NCI-H446 (cell line): Measurements from ENCODE around the gene MAP1B.

ENCODE experiments used
- DNase-seq, 2 experiments: peaks; one replicate each; lab custom pipeline; 2025; lab: John Stamatoyannopoulos, UW

MAP1B gene

GRCh38 chr5:72096602-72097188 is 10.6 kb upstream of the MAP1B start:
- DNase-seq = no peak

GRCh38 chr5:72101828-72102227 is 5.4 kb upstream of the MAP1B start:
- no peak for DNase-seq

DNA sequence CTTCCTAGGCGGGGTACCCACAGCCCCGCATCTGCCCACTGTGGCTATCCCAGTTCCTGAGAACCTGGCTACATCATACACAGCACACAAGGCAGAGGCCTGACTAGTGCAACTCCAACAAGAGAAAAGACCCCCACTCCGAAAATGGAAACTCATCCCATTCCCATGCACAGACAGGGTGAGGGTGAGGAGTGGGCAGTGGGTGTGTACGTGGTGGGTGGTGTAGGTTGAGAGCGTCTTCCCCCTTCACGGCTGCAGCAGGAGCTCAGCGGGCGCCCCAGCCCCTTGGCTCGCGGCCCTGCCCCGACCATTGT is 501 bp upstream of the MAP1B start:
- DNase-seq = no peak

GRCh38 chr5:72107901-72108201 is 576 bp downstream of the MAP1B start:
- no peak for DNase-seq

DNA sequence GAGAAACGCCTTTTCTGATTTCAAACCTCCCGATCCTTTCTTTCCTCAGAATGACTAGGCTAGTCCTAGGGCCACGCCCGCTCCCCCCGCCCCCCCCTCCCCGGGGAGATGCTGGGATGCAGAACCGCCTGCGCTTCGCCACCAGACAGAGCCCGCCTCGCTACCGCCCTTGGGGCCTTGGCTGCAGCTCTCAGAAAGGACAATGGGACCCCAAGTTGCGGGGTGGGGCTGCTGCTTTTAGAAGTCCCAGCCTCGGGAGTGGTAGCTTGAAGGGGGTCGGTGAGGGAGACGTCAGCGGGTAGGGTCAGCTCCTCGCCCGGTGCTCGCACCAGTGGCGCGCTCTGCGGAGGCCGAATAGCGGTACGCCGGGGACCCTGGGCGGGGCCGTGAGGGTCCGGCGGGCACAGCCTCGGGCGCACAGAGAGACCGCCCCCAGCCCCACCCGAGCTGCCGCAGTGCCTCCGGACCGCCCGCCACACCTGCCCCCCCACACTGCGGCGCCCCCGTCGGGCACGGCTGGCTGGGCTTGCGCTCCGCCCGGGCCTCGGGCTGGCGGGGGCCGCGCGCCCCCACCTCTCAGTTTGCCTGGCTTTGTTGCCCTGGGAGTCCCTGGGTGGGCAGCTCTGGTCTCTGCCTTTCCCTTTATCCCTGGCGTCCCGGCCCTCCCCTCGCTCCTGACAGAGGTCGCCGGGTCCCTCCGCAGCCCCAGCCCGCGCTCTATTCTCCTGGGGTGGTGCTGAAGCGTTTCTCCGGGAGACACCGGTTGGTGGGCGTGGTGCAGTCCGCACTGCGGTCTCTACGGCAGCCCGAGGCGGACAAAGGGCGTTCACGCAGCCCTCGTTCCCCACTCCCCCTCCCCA is 1.2 kb downstream of the MAP1B start:
- DNase-seq = peak; percentile 17 to 52

GRCh38 chr5:72109062-72109411 is 1.8 kb downstream of the MAP1B start:
- DNase-seq = no peak

- DNase-seq = peak; percentile 27 to 50
Measured at GRCh38 chr5:72109625-72110024, 2.4 kb downstream of the MAP1B start.

DNA sequence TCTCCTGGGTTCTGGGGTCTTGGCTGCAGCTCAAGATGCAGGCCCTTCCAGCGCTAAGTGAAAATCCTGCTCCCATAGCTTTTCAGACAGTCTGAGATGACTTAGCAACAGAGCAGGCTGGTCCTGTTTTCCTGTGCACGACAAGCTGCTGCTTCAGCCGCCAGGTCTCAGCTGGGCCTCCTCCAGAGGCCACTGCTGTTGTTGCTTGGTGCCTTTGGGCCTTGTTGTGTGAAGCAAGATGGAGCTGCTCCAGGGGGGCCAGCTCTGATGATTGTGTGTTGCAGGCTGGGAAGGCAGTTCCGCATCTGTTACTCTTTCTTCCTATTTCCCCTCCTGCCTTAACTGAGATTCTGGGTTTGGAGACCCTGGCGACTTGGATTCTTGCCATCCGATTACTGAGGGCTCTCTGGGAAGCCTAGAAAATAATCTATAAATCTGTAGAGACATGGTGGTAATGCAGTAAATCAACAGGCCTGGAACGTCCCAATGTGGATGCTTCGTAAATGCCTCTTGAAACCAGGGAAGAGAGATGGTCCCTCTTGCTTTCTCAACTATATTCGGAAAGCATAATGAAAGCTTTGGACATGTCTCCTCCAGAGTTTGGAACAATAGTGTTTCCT is 3.2 kb downstream of the MAP1B start:
- DNase-seq = peak; percentile 66 to 86

DNA sequence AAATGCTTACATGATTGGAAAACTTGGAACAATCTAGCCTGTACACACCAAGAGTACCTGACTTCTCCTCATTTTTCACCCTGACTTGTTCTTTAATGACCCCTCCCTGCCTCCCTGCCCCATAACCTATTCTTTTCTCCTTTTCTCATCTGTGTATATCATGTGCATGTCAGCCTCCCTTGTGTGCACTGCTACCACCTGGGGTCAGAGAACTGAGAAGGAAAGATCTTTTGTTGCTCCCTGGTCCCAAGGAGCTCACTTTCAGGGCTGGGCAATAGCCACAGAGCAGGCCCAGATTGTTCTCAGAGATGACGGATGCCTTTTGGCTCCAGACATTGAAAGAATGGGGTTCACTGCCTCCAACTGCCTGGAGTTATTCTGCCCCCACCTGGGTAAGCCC is 5.1 kb downstream of the MAP1B start:
- DNase-seq = no peak

DNA sequence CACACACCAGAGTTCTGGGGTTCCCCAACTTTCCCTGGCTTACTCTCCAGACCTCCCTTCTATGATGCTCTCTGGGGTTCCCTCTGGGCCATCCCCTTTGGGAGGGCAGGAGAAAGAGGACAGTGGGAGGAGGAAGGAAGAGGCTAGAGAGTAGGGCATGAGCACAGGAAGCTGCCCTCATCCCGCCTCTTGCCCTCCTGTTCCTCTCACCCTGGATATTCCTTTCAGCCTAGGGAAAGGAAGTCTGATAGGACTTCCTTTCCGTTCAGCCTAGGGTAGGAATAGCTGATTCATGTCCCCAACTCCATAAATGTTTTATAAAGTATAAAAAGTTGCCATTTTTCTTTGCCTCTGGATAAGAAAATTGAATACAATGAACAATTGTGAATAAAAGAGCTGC is 7.4 kb downstream of the MAP1B start:
- no peak for DNase-seq

- DNase-seq = no peak
Measured at GRCh38 chr5:72115296-72115695, 8.0 kb downstream of the MAP1B start.

GRCh38 chr5:72117307-72117706 is 10.0 kb downstream of the MAP1B start:
- DNase-seq = no peak

- no peak for DNase-seq
Measured at GRCh38 chr5:72121052-72121779, 13.9 kb downstream of the MAP1B start.

DNA sequence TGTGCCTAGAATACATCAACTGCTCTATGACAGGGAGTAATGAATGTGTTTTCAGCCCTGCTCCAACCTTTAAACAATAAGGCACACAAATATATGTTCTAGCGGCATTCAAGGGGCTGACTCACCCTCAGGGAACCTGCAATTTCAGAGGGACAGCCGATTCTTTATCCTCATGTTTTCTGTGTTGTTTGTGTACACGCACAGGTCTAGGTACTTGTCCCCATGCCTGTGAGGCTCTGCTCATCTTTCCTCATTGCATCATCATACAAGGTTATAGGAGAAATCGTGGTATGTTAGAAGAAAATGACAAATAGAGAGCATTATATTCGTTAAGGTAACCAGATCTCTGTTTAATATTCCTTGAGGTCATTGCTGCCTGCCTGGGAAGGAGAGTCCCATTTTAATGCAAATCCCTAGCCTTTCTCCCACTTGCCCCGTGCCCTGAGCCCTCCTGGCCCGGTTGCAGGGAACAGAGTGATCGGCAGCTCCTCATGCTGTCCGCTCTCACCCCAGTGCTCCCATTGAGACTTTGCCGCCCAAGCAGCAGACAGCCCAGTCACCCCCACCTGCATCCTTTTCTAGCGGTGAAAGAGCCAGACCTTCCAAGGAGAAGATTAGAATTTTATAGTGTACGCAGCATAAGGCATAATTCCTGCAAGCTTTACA is 14.6 kb downstream of the MAP1B start:
- DNase-seq = no peak

DNA sequence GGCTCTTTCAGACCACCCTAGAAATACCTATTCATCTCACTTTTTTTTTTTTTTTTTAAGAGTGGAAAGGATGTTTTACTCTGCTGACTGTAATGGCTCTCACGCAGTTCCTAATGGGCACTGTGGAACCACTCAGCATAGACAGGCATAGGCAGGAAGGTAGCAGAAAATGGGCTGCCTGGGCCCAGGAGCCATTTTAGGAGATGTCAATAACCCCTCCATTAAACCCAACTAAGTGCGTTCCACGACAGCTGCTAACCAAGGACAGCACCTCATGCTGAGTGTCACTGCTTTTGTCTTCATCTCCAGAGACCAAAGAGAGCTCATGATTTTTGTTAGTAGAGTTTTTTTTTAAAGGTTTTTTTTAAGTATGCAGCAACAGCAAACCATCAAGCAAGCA is 15.3 kb downstream of the MAP1B start:
- DNase-seq = no peak

DNA sequence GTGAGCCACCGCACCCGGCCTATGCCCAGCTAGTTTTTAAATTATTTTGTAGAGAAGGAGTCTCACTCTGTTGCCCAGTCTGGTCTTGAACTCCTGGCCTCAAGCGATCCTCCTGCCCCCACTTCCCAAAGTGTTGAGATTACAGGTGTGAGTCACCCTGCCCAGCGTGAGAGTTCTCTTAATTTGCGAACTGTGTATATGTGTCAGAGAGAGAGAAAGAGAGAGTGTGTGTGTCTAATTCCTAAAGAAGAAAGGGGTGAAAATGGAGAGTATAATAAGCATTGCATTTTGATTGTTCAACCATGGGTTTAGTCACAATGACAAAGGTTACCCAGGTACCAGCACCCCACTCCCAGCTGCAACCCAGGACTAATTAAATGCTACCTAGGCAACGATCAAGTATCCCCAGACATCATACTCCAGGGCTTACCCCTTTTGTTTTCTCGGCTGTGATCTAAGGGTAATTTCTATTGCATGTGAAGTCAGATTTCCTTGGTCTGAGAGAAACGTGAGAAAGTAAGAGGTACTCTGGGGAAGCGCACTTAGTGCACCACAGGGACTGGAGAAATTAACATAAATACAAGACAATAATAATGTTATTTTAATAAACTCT is 16.6 kb downstream of the MAP1B start:
- no peak for DNase-seq

DNA sequence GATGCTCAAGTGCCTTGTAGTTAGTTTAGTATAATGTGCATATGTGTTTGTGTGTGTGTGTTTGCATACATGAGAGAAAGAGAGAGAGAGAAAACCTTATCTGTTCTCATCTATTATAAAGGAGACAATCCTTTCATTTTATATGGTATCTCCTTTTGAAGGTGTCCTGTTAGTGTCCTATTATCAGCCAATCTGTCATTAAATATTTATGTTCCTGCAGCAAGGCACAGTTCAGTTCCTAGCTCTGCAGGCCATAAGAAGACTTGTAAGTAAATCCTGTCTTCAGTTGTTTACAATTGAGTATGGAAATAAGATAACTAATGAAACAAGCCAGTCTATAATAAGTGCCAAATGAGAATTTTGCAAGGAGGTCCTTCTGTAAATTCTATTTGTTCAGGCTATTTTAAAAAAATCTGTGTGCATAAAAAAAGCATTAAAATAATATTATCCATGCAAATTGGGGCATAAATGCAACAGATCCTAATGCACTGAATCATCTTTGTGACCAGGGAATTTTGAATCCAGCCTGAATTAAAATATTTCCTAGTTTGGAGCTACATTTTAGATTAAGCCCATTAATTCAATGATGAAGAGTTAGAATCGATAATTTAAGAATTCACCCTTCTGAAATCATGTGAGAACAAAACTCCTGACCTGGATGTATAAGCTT is 18.1 kb downstream of the MAP1B start:
- DNase-seq = no peak

GRCh38 chr5:72125941-72126620 is 18.8 kb downstream of the MAP1B start:
- no peak for DNase-seq

- DNase-seq = no peak
Measured at GRCh38 chr5:72126796-72127195, 19.5 kb downstream of the MAP1B start.

- DNase-seq = no peak
Measured at GRCh38 chr5:72129725-72130124, 22.4 kb downstream of the MAP1B start.

DNA sequence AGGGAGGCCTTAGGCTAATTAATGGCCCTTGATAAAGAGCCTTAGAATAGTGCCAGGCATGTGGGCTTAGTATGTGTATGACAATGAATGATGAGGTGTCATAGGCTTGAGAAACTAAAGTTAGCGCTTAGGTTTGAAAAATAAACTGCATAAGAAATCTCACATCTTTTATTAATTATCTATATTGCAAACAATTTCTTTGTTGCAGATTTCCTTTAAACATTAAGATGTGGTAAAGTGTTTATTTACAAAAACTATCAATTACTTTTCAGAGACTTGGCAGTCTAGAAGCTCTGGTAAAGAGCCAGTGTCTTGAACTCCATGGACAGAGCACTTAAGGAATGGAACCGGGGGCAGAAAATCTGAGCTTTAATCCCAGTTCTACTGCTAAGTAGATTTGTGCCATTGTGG is 23.1 kb downstream of the MAP1B start:
- DNase-seq = no peak
